HepG2 (cell line): ENCODE measurements around the gene PDZD7. TPM values are rescaled to one million over a fixed set of nuclear protein-coding genes. Genes with fewer than 3 reads are reported as not detected.
A peak's percentile ranks its signal among the peaks of the same experiment; 100 is the strongest.

ENCODE experiments used
- ATAC-seq: fragments of 200-7000 bp; cut with Tn5 transposase; 3 replicates; pipeline ENCODE4 v1.9.1; 2020; ENCODE audit warnings: mild to moderate bottlenecking, moderate library complexity
- BruUV-seq: library from RNA; stranded (reverse); fragments of 400-500 nt; replicated peaks from 2 replicates; lab custom pipeline; 2021; lab: Mats Ljungman, UMichigan
- CTCF ChIA-PET: fragments of 300-600 bp; formaldehyde crosslinking; extraction: SDS; loops from one replicate; lab custom pipeline; 2021; ENCODE audit warnings: low total read pairs, inconsistent platforms, low intra/inter-chr PET ratio; lab: Yijun Ruan, JAX
- POLR2A ChIA-PET: fragments of 350-600 bp; sonication (Branson Sonifier 250); formaldehyde crosslinking; loops from one replicate; lab custom pipeline; 2020; ENCODE audit warnings: antibody characterized with exemption, inconsistent platforms; lab: Yijun Ruan, JAX
- DNase-seq: peaks from one replicate; pipeline ENCODE4 v3.0.0-alpha.2; 2015; ENCODE audit warnings: low spot score
- FAIRE-seq: peaks from 3 replicates; lab custom pipeline; 2011; peaks lifted over from hg19 to GRCh38; lab: Jason Lieb, UNC
- H2AFZ ChIP-seq: one replicate; pipeline ENCODE4 v1.6.1; 2011; ENCODE audit warnings: low read length, inconsistent platforms
- H3K27ac ChIP-seq: fragments of 300-600 bp; 3 replicates; pipeline ENCODE4 v1.8.0; 2011; ENCODE audit warnings: mixed run types, mild to moderate bottlenecking, mixed read lengths, low read length, inconsistent platforms; ENCODE audit not compliant: insufficient read depth; ENCODE audit errors: extremely low read length
- H3K27me3 ChIP-seq, 2 experiments: fragments of 200-600 bp in 1 of 2; 2 replicates in 1 of 2; 3 replicates in 1 of 2; pipeline versions ENCODE4 v1.6.0 to v1.8.0; 2011; ENCODE audit warnings: low read length in 2 of 2, mild to moderate bottlenecking in 2 of 2, moderate library complexity in 2 of 2, inconsistent platforms in 1 of 2; ENCODE audit not compliant: insufficient read depth in 2 of 2, control insufficient read depth in 1 of 2
- H3K36me3 ChIP-seq, 2 experiments: fragments of 200-600 bp in 1 of 2; replicated peaks in 1 of 2; 2 replicates in 1 of 2; 3 replicates in 1 of 2; pipeline versions ENCODE4 v1.5.1 to v1.8.0; 2011; ENCODE audit warnings: low read length in 2 of 2, inconsistent platforms in 1 of 2; ENCODE audit not compliant: insufficient read depth in 2 of 2, control insufficient read depth in 1 of 2
- H3K4me1 ChIP-seq: 2 replicates; pipeline ENCODE4 v1.5.1; 2012; ENCODE audit warnings: low read length, inconsistent platforms; ENCODE audit not compliant: insufficient read depth
- H3K4me2 ChIP-seq: 2 replicates; pipeline ENCODE4 v1.6.0; 2011; ENCODE audit warnings: low read depth, low read length, inconsistent platforms
- H3K4me3 ChIP-seq, 3 experiments: fragments of 200-600 bp in 1 of 3; sonication (generic), shearing (Covaris generic) in 1 of 3; replicated peaks in 1 of 3; 2 replicates each; pipeline ENCODE4 v1.5.1; 2011 to 2016; ENCODE audit warnings: low read length in 3 of 3, inconsistent platforms in 2 of 3, low read depth in 2 of 3, mild to moderate bottlenecking in 2 of 3, control low read depth in 1 of 3, mixed read lengths in 1 of 3; ENCODE audit not compliant: insufficient read depth in 1 of 3
- H3K79me2 ChIP-seq: one replicate; pipeline ENCODE4 v1.6.1; 2011; ENCODE audit warnings: low read length, inconsistent platforms; ENCODE audit not compliant: insufficient read depth
- H3K9ac ChIP-seq: 2 replicates; pipeline ENCODE4 v1.6.0; 2011; ENCODE audit warnings: mild to moderate bottlenecking, low read depth, low read length, inconsistent platforms; ENCODE audit not compliant: insufficient read depth
- H3K9me3 ChIP-seq: 2 replicates; pipeline ENCODE4 v1.5.1; 2012; ENCODE audit warnings: mild to moderate bottlenecking, low read length
- H4K20me1 ChIP-seq: 2 replicates; pipeline ENCODE4 v1.6.0; 2011; ENCODE audit warnings: inconsistent platforms, mild to moderate bottlenecking, low read length, moderate library complexity; ENCODE audit not compliant: insufficient read depth
- AGO2 ChIP-seq: fragments of 200-400 bp; formaldehyde crosslinking; optimal IDR thresholded peaks from 2 replicates; pipeline ENCODE3; 2017; ENCODE audit warnings: mild to moderate bottlenecking, low read depth, low read length, moderate library complexity
- AKAP8 ChIP-seq: sonication (generic); formaldehyde crosslinking; IDR thresholded peaks from 2 replicates; pipeline ENCODE4 v1.5.1; 2020; ENCODE audit warnings: mild to moderate bottlenecking, missing genetic modification reagents
- CENPT ChIP-seq: sonication (generic); formaldehyde crosslinking; IDR thresholded peaks from 2 replicates; pipeline ENCODE4 v1.8.0; 2022; ENCODE audit warnings: low read depth, mild to moderate bottlenecking, moderate library complexity, missing genetic modification reagents
- HMGXB4 ChIP-seq, 2 experiments: sonication (generic) in 1 of 2; formaldehyde crosslinking in 1 of 2; IDR thresholded peaks; 2 replicates each; pipeline versions ENCODE4 v1.4.0 to v1.6.1; 2018 to 2020; ENCODE audit warnings: missing genetic modification reagents in 2 of 2, borderline replicate concordance in 1 of 2, low read depth in 1 of 2, mild to moderate bottlenecking in 1 of 2, missing biosample characterization in 1 of 2
- HNRNPL ChIP-seq: fragments of 200-400 bp; formaldehyde crosslinking; IDR thresholded peaks from 2 replicates; pipeline ENCODE4 v1.6.1; 2017; ENCODE audit warnings: mild to moderate bottlenecking, low read depth, low read length
- RBFOX2 ChIP-seq: fragments of 200-400 bp; formaldehyde crosslinking; IDR thresholded peaks from 2 replicates; pipeline ENCODE4 v1.6.1; 2017; ENCODE audit warnings: low read depth, mild to moderate bottlenecking, low read length
- ZFP36L1 ChIP-seq: sonication (generic); formaldehyde crosslinking; IDR thresholded peaks from 2 replicates; pipeline ENCODE4 v1.8.0; 2022; ENCODE audit warnings: mild to moderate bottlenecking, missing genetic modification reagents, moderate library complexity
- WGBS: methylation state at CpG from one replicate; pipeline ENCODE4 v1.1.6; 2017; ENCODE audit warnings: low lambda C conversion rate; 5-methylcytosine and 5-hydroxymethylcytosine counted together
- in situ Hi-C: cut with HindIII; loops from 2 replicates; pipeline ENCODE4 v1.10.0; 2017; ENCODE audit warnings: low pct_unique_long_range_greater_than_20kb; ENCODE audit not compliant: extremely low pct_ligation_motif_present
- intact Hi-C: fragments of 100-400 bp; cut with micrococcal nuclease; formaldehyde crosslinking; loops from one replicate; pipeline ENCODE4 v1.10.0; 2022; ENCODE audit not compliant: unreplicated experiment
- polyA plus RNA-seq, 8 experiments: library from polyadenylated mRNA; depleted of rRNA in 3 of 8; stranded (reverse) in 7 of 8; unstranded in 1 of 8; fragments of >200 nt; fragmentation: Illumina TruSeq in 4 of 8; extraction: Trizol in 4 of 8; gene quantifications; 2 replicates each; pipeline versions ENCODE4 v1.2.1 to v1.2.3, GENCODE V29; 2011 to 2016; ENCODE audit warnings: low read depth in 4 of 8, missing spikeins in 1 of 8, mixed read lengths in 1 of 8; ENCODE audit not compliant: insufficient read depth in 1 of 8
- total RNA-seq, 5 experiments: library from RNA; depleted of rRNA; stranded (reverse); fragments of >200 nt; fragmentation: Illumina TruSeq; extraction: Trizol; gene quantifications; 2 replicates each; pipeline ENCODE4 v1.2.3, GENCODE V29; 2016; ENCODE audit warnings: low read depth in 1 of 5
- TF ChIP-seq, protein P1 (sequence below): sonication (generic); formaldehyde crosslinking; IDR thresholded peaks from 2 replicates; pipeline ENCODE4 v1.4.0; 2020; ENCODE audit warnings: mild to moderate bottlenecking, missing genetic modification reagents, borderline replicate concordance

Gene PDZD7
- total and polyA plus RNA-seq, 2 of the 13 experiments (the other 11 are each of a cell fraction or from before 2014, with no cell fraction given): 0.58 to 0.73 TPM

GRCh38 chr10:101003639-101004206 lies 27.2 kb downstream of the PDZD7 start:
- DNase-seq (no peak), FAIRE-seq (no peak), ATAC-seq (no peak)
- Histone ChIP-seq H4K20me1 (no peaks in the 10 kb centered on the region; the same call in 1 of the 2 replicates), H3K27me3 (no peaks in the 10 kb centered on the region; a peak in 1 of 5 replicates), H3K4me2 (no peak overlapping the region), H2AFZ (no peak overlapping the region), H3K4me3 (no peak overlapping the region), H3K4me1 (peaks cover 41% of the 10 kb centered on the region), H3K9me3 (no peaks in the 10 kb centered on the region), H3K9ac (no peak overlapping the region), H3K79me2 (peaks cover 29% of the 10 kb centered on the region)
- ChIA-PET CTCF (no interaction called here), POLR2A (interaction anchor here (1.1 to 8.8 kb wide), 2 partner anchors 5 to 70 kb away, joined by 3 to 124 read pairs; no protein-coding TSS in a partner anchor)
- WGBS: 100% methylated on average over 14 of the region's 18 CpGs
- in situ Hi-C loops: no loop called here
- intact Hi-C loops: no loop called here
- BruUV-seq: no TSS peak
- TF ChIP-seq HMGXB4 (CRISPR knock-in tag; IDR thresholded peaks at IDR 0.05; ENCODE audit: borderline replicate concordance in 1 of 2, low read depth in 1 of 2) (no peak), ZFP36L1 (CRISPR knock-in tag) (no peak), RBFOX2 (peak; percentile 61), AGO2 (peak; percentile 93)
- TF ChIP-seq, all 625 proteins: peak for 2
- Histone ChIP-seq H3K36me3 (peaks cover 17 to 43% of the 10 kb centered on the region in 2 experiments; a peak in 4 of 5 replicates), H3K27ac (no peak overlapping the region)

DNA sequence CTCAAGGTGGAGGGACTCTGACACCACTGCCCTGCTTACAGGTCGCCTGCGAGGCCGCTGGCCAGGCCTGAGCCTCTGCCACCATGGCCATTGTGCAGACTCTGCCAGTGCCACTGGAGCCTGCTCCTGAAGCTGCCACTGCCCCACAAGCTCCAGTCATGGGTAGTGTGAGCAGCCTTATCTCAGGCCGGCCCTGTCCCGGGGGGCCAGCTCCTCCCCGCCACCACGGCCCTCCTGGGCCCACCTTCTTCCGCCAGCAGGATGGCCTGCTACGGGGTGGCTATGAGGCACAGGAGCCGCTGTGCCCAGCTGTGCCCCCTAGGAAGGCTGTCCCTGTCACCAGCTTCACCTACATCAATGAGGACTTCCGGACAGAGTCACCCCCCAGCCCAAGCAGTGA lies 28.5 kb downstream of the PDZD7 start:
- ChIA-PET POLR2A (interaction anchor here (8.8 to 23.0 kb wide), 2 partner anchors 7 to 33 kb away, joined by 124 to 277 read pairs; partner anchors contain the start of gene SEMA4G), CTCF (no interaction called here)
- ATAC-seq (no peak), FAIRE-seq (no peak), DNase-seq (no peak)
- Histone ChIP-seq H3K4me2 (no peak overlapping the region), H3K4me3 (no peak overlapping the region), H3K9ac (no peak overlapping the region), H3K27me3 (no peaks in the 10 kb centered on the region; a peak in 1 of 5 replicates), H2AFZ (no peak overlapping the region), H3K27ac (no peak overlapping the region), H3K36me3 (peaks cover 17 to 42% of the 10 kb centered on the region in 2 experiments; a peak in 4 of 5 replicates), H4K20me1 (no peaks in the 10 kb centered on the region; the same call in 1 of the 2 replicates), H3K4me1 (peaks cover 31% of the 10 kb centered on the region), H3K9me3 (no peaks in the 10 kb centered on the region), H3K79me2 (peaks cover 32% of the 10 kb centered on the region)
- in situ Hi-C loops: no loop called here
- WGBS: no CpG with 5 or more reads among the region's 11 CpGs
- TF ChIP-seq AKAP8 (CRISPR knock-in tag) (peak; percentile 74; the same call in 1 of the 2 replicates), RBFOX2 (peak; percentile 51), CENPT (CRISPR knock-in tag) (no peak), AGO2 (peak; percentile 87), HNRNPL (peak; percentile 77)
- TF ChIP-seq, protein P1, sequence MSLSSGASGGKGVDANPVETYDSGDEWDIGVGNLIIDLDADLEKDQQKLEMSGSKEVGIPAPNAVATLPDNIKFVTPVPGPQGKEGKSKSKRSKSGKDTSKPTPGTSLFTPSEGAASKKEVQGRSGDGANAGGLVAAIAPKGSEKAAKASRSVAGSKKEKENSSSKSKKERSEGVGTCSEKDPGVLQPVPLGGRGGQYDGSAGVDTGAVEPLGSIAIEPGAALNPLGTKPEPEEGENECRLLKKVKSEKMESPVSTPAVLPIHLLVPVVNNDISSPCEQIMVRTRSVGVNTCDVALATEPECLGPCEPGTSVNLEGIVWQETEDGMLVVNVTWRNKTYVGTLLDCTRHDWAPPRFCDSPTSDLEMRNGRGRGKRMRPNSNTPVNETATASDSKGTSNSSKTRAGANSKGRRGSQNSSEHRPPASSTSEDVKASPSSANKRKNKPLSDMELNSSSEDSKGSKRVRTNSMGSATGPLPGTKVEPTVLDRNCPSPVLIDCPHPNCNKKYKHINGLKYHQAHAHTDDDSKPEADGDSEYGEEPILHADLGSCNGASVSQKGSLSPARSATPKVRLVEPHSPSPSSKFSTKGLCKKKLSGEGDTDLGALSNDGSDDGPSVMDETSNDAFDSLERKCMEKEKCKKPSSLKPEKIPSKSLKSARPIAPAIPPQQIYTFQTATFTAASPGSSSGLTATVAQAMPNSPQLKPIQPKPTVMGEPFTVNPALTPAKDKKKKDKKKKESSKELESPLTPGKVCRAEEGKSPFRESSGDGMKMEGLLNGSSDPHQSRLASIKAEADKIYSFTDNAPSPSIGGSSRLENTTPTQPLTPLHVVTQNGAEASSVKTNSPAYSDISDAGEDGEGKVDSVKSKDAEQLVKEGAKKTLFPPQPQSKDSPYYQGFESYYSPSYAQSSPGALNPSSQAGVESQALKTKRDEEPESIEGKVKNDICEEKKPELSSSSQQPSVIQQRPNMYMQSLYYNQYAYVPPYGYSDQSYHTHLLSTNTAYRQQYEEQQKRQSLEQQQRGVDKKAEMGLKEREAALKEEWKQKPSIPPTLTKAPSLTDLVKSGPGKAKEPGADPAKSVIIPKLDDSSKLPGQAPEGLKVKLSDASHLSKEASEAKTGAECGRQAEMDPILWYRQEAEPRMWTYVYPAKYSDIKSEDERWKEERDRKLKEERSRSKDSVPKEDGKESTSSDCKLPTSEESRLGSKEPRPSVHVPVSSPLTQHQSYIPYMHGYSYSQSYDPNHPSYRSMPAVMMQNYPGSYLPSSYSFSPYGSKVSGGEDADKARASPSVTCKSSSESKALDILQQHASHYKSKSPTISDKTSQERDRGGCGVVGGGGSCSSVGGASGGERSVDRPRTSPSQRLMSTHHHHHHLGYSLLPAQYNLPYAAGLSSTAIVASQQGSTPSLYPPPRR (CRISPR knock-in tag): no peak
- BruUV-seq: no TSS peak
- intact Hi-C loops: no loop called here
